Liver (tissue), 9 donors: ENCODE data around the gene ATOH8. TPM values are rescaled to one million over a fixed set of nuclear protein-coding genes. Genes with fewer than 3 reads are reported as not detected.

Source experiments
- DNase-seq: peaks from one replicate; pipeline ENCODE4 v3.0.0-alpha.2; 2017; ENCODE audit warnings: low spot score
- H3K27ac ChIP-seq, 2 donors: one replicate each; pipeline ENCODE4 v1.7.0; 2013; ENCODE audit warnings: inconsistent platforms in 2 of 2, low read length in 2 of 2, control low read depth in 1 of 2, low read depth in 1 of 2, mild to moderate bottlenecking in 1 of 2
- H3K27me3 ChIP-seq, 4 donors: one replicate each; pipeline versions ENCODE4 v1.6.1 to v1.7.0; 2013; ENCODE audit warnings: low read length in 3 of 4, inconsistent platforms in 1 of 4, mild to moderate bottlenecking in 1 of 4, moderate library complexity in 1 of 4; ENCODE audit not compliant: control insufficient read depth in 4 of 4, insufficient read depth in 4 of 4
- H3K36me3 ChIP-seq, 4 donors: one replicate each; pipeline versions ENCODE4 v1.6.1 to v1.7.0; 2013; ENCODE audit warnings: low read length in 3 of 4, mild to moderate bottlenecking in 3 of 4, low read depth in 1 of 4, moderate library complexity in 1 of 4; ENCODE audit not compliant: control insufficient read depth in 4 of 4, insufficient read depth in 3 of 4
- H3K4me1 ChIP-seq, 4 donors: one replicate each; pipeline versions ENCODE4 v1.6.1 to v1.7.0; 2013; ENCODE audit warnings: low read length in 3 of 4, mild to moderate bottlenecking in 3 of 4, moderate library complexity in 1 of 4; ENCODE audit not compliant: control insufficient read depth in 4 of 4, insufficient read depth in 4 of 4
- H3K4me3 ChIP-seq, 3 donors: one replicate each; pipeline versions ENCODE4 v1.6.1 to v1.7.0; 2013; ENCODE audit warnings: low read length in 3 of 3, control low read depth in 1 of 3, low read depth in 1 of 3, mild to moderate bottlenecking in 1 of 3
- H3K9ac ChIP-seq, 2 donors: one replicate each; pipeline ENCODE4 v1.7.0; 2013; ENCODE audit warnings: low read length in 2 of 2, mild to moderate bottlenecking in 2 of 2, moderate library complexity in 2 of 2, control low read depth in 1 of 2, low read depth in 1 of 2
- H3K9me3 ChIP-seq, 4 donors: one replicate each; pipeline versions ENCODE4 v1.6.1 to v1.7.0; 2013; ENCODE audit warnings: low read length in 3 of 4; ENCODE audit not compliant: control insufficient read depth in 4 of 4
- EGR1 ChIP-seq, 2 donors: IDR thresholded peaks; 2 replicates each; pipeline ENCODE4 v1.6.1; 2016 to 2018; ENCODE audit warnings: antibody characterized with exemption in 2 of 2, low read depth in 2 of 2
- FOXA1 ChIP-seq: IDR thresholded peaks from 2 replicates; pipeline ENCODE4 v1.6.1; 2016; ENCODE audit warnings: antibody characterized with exemption
- FOXA2 ChIP-seq: IDR thresholded peaks from 2 replicates; pipeline ENCODE4 v1.6.1; 2016; ENCODE audit warnings: antibody characterized with exemption
- GABPA ChIP-seq, 2 donors: IDR thresholded peaks in 1 of 2; conservative IDR thresholded peaks in 1 of 2; 2 replicates each; pipeline ENCODE4 v1.6.1; 2016; ENCODE audit warnings: antibody characterized with exemption in 2 of 2, mild to moderate bottlenecking in 1 of 2, moderate library complexity in 1 of 2
- HNF4A ChIP-seq, 2 donors: conservative IDR thresholded peaks; 2 replicates each; pipeline ENCODE4 v1.6.1; 2016; ENCODE audit warnings: antibody characterized with exemption in 2 of 2, mild to moderate bottlenecking in 2 of 2
- HNF4G ChIP-seq: IDR thresholded peaks from 2 replicates; pipeline ENCODE4 v1.6.1; 2016; ENCODE audit warnings: antibody characterized with exemption
- JUND ChIP-seq, 2 donors: IDR thresholded peaks; 2 replicates each; pipeline ENCODE4 v1.6.1; 2016; ENCODE audit warnings: antibody characterized with exemption in 2 of 2
- NR2F2 ChIP-seq: IDR thresholded peaks from 2 replicates; pipeline ENCODE4 v1.6.1; 2016; ENCODE audit warnings: antibody characterized with exemption
- RAD21 ChIP-seq, 2 donors: IDR thresholded peaks; 2 replicates each; pipeline ENCODE4 v1.6.1; 2016; ENCODE audit warnings: antibody characterized with exemption in 2 of 2, mild to moderate bottlenecking in 2 of 2
- RXRA ChIP-seq, 2 donors: IDR thresholded peaks; 2 replicates each; pipeline ENCODE4 v1.6.1; 2017 to 2018; ENCODE audit warnings: antibody characterized with exemption in 2 of 2, mild to moderate bottlenecking in 1 of 2
- SP1 ChIP-seq: IDR thresholded peaks from 2 replicates; pipeline ENCODE4 v1.6.1; 2018; ENCODE audit warnings: antibody characterized with exemption, mild to moderate bottlenecking
- TAF1 ChIP-seq: conservative IDR thresholded peaks from 2 replicates; pipeline ENCODE4 v1.6.1; 2016; ENCODE audit warnings: antibody characterized with exemption, mild to moderate bottlenecking
- YY1 ChIP-seq: IDR thresholded peaks from 2 replicates; pipeline ENCODE4 v1.6.1; 2016; ENCODE audit warnings: antibody characterized with exemption, mild to moderate bottlenecking
- whole genome bisulfite sequencing: extraction: QIAGEN DNeasy Blood & Tissue Kit; methylation state at CpG from one replicate; pipeline ENCODE4 v1.1.7; 2013; 5-methylcytosine and 5-hydroxymethylcytosine counted together
- polyA plus RNA-seq, 2 donors: library from polyadenylated mRNA; stranded (reverse) in 1 of 2; unstranded in 1 of 2; fragments of 200-250 nt in 1 of 2; fragments of >200 nt in 1 of 2; fragmentation: Nextera tagmentation in 1 of 2; extraction: Ambion mirVana in 1 of 2; gene quantifications; one replicate each; pipeline versions ENCODE4 v1.2.1 to v1.2.3, GENCODE V29; 2013 to 2015
- total RNA-seq, 2 donors: library from RNA; depleted of rRNA; stranded (reverse); fragments of >200 nt; gene quantifications; one replicate each; pipeline ENCODE4 v1.2.3, GENCODE V29; 2014
- TF ChIP-seq, protein P1 (sequence below): IDR thresholded peaks from 2 replicates; pipeline ENCODE4 v1.6.1; 2016; ENCODE audit warnings: antibody characterized with exemption
- TF ChIP-seq, protein P2 (sequence below): IDR thresholded peaks from 2 replicates; pipeline ENCODE4 v1.6.1; 2016; ENCODE audit warnings: antibody characterized with exemption
- TF ChIP-seq, protein P3 (sequence below): IDR thresholded peaks from 2 replicates; pipeline ENCODE4 v1.6.1; 2016; ENCODE audit warnings: antibody characterized with exemption
- TF ChIP-seq, protein P4 (sequence below): fragments of 150-350 bp; IDR thresholded peaks from 2 replicates; pipeline ENCODE4 v1.5.1; 2017; ENCODE audit warnings: improper control_type of control experiment, low read depth, low read length; ENCODE audit not compliant: missing input control
- TF ChIP-seq, protein P5 (sequence below): IDR thresholded peaks from 2 replicates; pipeline ENCODE4 v1.6.1; 2016; ENCODE audit warnings: antibody characterized with exemption, mild to moderate bottlenecking
- donor health status: healthy.
- donor health status: healthy.
- donor health status: healthy.
- donor health status: healthy.
- donor health status: healthy.

Gene ATOH8
- total and polyA plus RNA-seq, 4 donors = 0.33 to 37.7 (median 26.8) TPM

DNA sequence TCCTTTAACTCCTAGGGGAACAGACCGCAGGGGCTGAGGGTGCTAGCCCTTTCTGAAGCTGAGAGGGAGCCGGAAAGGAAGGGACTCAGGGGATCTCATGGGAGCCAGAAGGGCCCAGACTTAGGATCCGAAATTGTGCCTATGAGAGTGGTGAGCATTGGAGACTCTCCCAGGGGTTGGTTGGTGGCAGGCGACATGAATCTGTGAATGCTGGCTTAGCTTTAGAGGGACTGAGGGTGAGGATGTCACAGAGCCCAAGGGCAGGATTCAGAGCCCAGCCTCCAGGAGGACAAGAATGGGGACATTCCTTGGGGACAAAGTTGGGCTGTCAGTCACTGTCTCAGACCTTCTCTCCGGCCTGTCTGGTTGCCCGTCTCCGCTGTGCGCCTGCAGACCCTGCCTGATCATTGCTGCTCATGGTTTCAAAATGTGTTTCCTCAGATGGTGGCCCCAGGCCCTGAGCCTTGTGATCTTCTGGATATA, 42.2 kb upstream of the ATOH8 start (continued):
- TF ChIP-seq, protein P1, sequence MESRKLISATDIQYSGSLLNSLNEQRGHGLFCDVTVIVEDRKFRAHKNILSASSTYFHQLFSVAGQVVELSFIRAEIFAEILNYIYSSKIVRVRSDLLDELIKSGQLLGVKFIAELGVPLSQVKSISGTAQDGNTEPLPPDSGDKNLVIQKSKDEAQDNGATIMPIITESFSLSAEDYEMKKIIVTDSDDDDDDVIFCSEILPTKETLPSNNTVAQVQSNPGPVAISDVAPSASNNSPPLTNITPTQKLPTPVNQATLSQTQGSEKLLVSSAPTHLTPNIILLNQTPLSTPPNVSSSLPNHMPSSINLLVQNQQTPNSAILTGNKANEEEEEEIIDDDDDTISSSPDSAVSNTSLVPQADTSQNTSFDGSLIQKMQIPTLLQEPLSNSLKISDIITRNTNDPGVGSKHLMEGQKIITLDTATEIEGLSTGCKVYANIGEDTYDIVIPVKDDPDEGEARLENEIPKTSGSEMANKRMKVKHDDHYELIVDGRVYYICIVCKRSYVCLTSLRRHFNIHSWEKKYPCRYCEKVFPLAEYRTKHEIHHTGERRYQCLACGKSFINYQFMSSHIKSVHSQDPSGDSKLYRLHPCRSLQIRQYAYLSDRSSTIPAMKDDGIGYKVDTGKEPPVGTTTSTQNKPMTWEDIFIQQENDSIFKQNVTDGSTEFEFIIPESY = no peak
- TF ChIP-seq JUND (IDR thresholded peaks at IDR 0.05) = no peak

DNA sequence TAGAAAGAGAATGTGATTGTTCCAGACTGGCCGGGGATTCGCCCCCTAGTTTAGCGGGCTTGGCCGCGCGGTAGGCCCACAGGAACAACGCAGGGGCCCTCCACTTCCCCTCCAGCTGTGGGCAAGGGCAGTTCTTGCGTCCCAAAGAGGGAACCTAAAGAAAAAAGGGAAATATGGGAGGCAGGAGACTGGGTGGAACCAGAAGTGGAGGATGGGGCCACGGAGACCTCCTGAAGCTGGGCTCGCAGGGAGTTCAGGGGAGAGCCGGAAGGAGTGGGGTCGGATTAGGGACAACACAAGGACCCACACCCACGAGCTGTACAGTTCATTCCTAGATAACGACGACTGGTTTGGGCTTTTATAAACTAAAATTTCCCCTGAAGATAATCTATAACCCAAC, 41.5 kb upstream of the ATOH8 start:
- H3K36me3 ChIP-seq = no peaks in the 10 kb centered on the region
- H3K27ac ChIP-seq = peak overlapping the region; percentile 96 to 99
- no peaks in the 10 kb centered on the region for H3K27me3 ChIP-seq
- no peak overlapping the region for H3K4me3 ChIP-seq
- no peak for TF ChIP-seq HNF4A (conservative IDR thresholded peaks at IDR 0.05)
- no peak for TF ChIP-seq EGR1 (IDR thresholded peaks at IDR 0.05; ENCODE audit: low read depth in 2 of 2)
- TF ChIP-seq YY1 = no peak
- no peak for TF ChIP-seq HNF4G
- TF ChIP-seq, protein P2, sequence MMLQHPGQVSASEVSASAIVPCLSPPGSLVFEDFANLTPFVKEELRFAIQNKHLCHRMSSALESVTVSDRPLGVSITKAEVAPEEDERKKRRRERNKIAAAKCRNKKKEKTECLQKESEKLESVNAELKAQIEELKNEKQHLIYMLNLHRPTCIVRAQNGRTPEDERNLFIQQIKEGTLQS = no peak
- no peak for TF ChIP-seq JUND (IDR thresholded peaks at IDR 0.05)
- H3K4me1 ChIP-seq = peaks cover 27 to 62% (median 44%) of the 10 kb centered on the region in 4 donors
- no peaks in the 10 kb centered on the region for H3K9me3 ChIP-seq
- WGBS = 84% methylated on average over 15 of the region's 15 CpGs
- H3K9ac ChIP-seq = peak overlapping the region in 1 of 2 donors; percentile 76
- DNase-seq = no peak

DNA sequence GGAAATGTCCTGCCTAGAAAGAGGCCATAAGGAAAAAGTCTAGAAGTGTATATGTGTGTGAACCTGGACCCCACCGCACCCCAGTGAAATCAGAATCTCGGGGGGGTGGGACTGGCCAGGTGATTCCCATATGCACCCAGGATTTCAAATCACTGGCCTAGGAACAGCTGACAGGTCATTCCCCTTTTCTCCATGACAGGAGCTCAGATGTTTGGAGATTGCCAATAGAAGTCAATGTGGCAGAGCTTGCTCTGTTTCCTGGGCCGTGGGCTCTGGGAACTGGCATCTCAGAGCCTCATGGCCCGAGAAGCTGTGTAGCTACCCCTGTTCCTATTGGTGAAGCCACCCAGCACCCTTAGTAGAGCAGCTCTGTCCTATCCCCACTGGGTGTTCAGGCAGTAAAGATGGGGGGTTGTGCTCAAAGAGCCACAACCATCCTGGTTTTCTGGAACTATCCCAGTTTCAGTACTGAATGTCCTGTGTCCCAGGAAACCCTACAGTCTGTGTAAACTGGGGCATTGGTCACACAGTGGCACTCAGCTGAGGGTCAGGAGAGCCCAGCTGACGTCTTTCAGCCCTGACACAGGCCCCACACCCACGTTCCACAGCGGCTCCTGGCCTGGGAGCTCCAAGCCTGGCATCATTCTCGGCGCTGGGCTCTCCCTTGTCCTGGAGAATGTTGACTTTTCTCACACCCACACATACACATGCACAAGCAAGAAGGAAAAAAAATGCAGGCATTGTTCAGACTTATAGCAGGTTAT, 40.8 kb upstream of the ATOH8 start:
- Histone ChIP-seq H3K27me3 (no peaks in the 10 kb centered on the region), H3K9me3 (no peaks in the 10 kb centered on the region), H3K9ac (peak overlapping the region in 1 of 2 donors; percentile 92), H3K36me3 (no peaks in the 10 kb centered on the region), H3K27ac (peak overlapping the region; percentile 96 to 99), H3K4me1 (peaks cover 27 to 56% (median 37%) of the 10 kb centered on the region in 4 donors), H3K4me3 (no peak overlapping the region)
- DNase-seq = no peak
- 32% methylated on average over 9 of the region's 9 CpGs for WGBS
- TF ChIP-seq FOXA1 = peak; percentile 40
- TF ChIP-seq YY1 = peak; percentile 90
- no peak for TF ChIP-seq HNF4G
- TF ChIP-seq RXRA (IDR thresholded peaks at IDR 0.05) = peak; percentile 99
- peak; percentile 24 for TF ChIP-seq TAF1
- TF ChIP-seq FOXA2 = peak; percentile 86
- peak in 1 of 2 donors; percentile 45 for TF ChIP-seq GABPA (IDR thresholded peaks at IDR 0.05 in 1 of 2, conservative IDR thresholded peaks at IDR 0.05 in 1 of 2)
- TF ChIP-seq, protein P1 = peak; percentile 81
- TF ChIP-seq, protein P3, sequence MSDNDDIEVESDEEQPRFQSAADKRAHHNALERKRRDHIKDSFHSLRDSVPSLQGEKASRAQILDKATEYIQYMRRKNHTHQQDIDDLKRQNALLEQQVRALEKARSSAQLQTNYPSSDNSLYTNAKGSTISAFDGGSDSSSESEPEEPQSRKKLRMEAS = peak; percentile 94
- TF ChIP-seq EGR1 (IDR thresholded peaks at IDR 0.05; ENCODE audit: low read depth in 2 of 2) = peak; percentile 95 to 97
- TF ChIP-seq JUND (IDR thresholded peaks at IDR 0.05) = peak; percentile 79 to 90
- peak; percentile 66 for TF ChIP-seq NR2F2
- TF ChIP-seq, protein P2 = peak; percentile 46
- TF ChIP-seq, protein P4, sequence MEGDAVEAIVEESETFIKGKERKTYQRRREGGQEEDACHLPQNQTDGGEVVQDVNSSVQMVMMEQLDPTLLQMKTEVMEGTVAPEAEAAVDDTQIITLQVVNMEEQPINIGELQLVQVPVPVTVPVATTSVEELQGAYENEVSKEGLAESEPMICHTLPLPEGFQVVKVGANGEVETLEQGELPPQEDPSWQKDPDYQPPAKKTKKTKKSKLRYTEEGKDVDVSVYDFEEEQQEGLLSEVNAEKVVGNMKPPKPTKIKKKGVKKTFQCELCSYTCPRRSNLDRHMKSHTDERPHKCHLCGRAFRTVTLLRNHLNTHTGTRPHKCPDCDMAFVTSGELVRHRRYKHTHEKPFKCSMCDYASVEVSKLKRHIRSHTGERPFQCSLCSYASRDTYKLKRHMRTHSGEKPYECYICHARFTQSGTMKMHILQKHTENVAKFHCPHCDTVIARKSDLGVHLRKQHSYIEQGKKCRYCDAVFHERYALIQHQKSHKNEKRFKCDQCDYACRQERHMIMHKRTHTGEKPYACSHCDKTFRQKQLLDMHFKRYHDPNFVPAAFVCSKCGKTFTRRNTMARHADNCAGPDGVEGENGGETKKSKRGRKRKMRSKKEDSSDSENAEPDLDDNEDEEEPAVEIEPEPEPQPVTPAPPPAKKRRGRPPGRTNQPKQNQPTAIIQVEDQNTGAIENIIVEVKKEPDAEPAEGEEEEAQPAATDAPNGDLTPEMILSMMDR = no peak
- TF ChIP-seq RAD21 (IDR thresholded peaks at IDR 0.05) = peak in 1 of 2 donors; percentile 55
- peak; percentile 100 for TF ChIP-seq SP1
- TF ChIP-seq, protein P5, sequence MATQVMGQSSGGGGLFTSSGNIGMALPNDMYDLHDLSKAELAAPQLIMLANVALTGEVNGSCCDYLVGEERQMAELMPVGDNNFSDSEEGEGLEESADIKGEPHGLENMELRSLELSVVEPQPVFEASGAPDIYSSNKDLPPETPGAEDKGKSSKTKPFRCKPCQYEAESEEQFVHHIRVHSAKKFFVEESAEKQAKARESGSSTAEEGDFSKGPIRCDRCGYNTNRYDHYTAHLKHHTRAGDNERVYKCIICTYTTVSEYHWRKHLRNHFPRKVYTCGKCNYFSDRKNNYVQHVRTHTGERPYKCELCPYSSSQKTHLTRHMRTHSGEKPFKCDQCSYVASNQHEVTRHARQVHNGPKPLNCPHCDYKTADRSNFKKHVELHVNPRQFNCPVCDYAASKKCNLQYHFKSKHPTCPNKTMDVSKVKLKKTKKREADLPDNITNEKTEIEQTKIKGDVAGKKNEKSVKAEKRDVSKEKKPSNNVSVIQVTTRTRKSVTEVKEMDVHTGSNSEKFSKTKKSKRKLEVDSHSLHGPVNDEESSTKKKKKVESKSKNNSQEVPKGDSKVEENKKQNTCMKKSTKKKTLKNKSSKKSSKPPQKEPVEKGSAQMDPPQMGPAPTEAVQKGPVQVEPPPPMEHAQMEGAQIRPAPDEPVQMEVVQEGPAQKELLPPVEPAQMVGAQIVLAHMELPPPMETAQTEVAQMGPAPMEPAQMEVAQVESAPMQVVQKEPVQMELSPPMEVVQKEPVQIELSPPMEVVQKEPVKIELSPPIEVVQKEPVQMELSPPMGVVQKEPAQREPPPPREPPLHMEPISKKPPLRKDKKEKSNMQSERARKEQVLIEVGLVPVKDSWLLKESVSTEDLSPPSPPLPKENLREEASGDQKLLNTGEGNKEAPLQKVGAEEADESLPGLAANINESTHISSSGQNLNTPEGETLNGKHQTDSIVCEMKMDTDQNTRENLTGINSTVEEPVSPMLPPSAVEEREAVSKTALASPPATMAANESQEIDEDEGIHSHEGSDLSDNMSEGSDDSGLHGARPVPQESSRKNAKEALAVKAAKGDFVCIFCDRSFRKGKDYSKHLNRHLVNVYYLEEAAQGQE = peak; percentile 87
- TF ChIP-seq HNF4A (conservative IDR thresholded peaks at IDR 0.05) = peak; percentile 71 to 83
